MCF 10A (cell line): ENCODE measurements around the gene POU3F3. TPM values are rescaled to one million over a fixed set of nuclear protein-coding genes. Genes with fewer than 3 reads are reported as not detected.

ENCODE experiments used
- BruUV-seq: library from RNA; stranded (reverse); fragments of 400-500 nt; replicated peaks from 2 replicates; lab custom pipeline; 2021; lab: Mats Ljungman, UMichigan
- CTCF ChIA-PET: fragments of 300-600 bp; sonication (Branson Sonifier 250); formaldehyde crosslinking; extraction: SDS; loops from one replicate; lab custom pipeline; 2021; ENCODE audit warnings: antibody characterized with exemption, inconsistent platforms; lab: Yijun Ruan, JAX
- POLR2A ChIA-PET: fragments of 300-600, 350-650 bp; sonication (Branson Sonifier 250); formaldehyde crosslinking; extraction: SDS; loops from one replicate; lab custom pipeline; 2020; ENCODE audit warnings: antibody characterized with exemption, inconsistent platforms; lab: Yijun Ruan, JAX
- DNase-seq: peaks from one replicate; pipeline ENCODE4 v3.0.0-alpha.2; 2018; ENCODE audit not compliant: unreplicated experiment
- H3K27ac Mint-ChIP-seq: one replicate; pipeline ENCODE4 v1.8.0; 2022; ENCODE audit warnings: mild to moderate bottlenecking, low read depth, mixed read lengths; ENCODE audit not compliant: unreplicated experiment
- H3K27me3 Mint-ChIP-seq: one replicate; pipeline ENCODE4 v1.8.0; 2022; ENCODE audit warnings: mixed read lengths; ENCODE audit not compliant: insufficient read depth, unreplicated experiment
- H3K36me3 Mint-ChIP-seq: one replicate; pipeline ENCODE4 v1.8.0; 2022; ENCODE audit warnings: mild to moderate bottlenecking, moderate library complexity, mixed read lengths; ENCODE audit not compliant: insufficient read depth, unreplicated experiment
- H3K4me1 Mint-ChIP-seq: one replicate; pipeline ENCODE4 v1.8.0; 2022; ENCODE audit warnings: mixed read lengths; ENCODE audit not compliant: insufficient read depth, unreplicated experiment
- H3K4me3 Mint-ChIP-seq: one replicate; pipeline ENCODE4 v1.8.0; 2022; ENCODE audit warnings: mild to moderate bottlenecking, moderate library complexity, mixed read lengths; ENCODE audit not compliant: unreplicated experiment
- H3K9me3 Mint-ChIP-seq: one replicate; pipeline ENCODE4 v1.8.0; 2022; ENCODE audit warnings: mixed read lengths; ENCODE audit not compliant: unreplicated experiment
- CTCF ChIP-seq: fragments of 200-600 bp; IDR thresholded peaks from one replicate; pipeline ENCODE4 v1.8.0; 2022; ENCODE audit warnings: antibody characterized with exemption, mild to moderate bottlenecking; ENCODE audit not compliant: unreplicated experiment
- intact Hi-C: fragments of 100-400 bp; cut with micrococcal nuclease; formaldehyde crosslinking; loops from 2 replicates; pipeline ENCODE4 v1.14.1; 2022
- total RNA-seq: library from RNA; stranded (reverse); gene quantifications from 2 replicates; pipeline ENCODE4 v1.2.3, GENCODE V29; 2022

Gene POU3F3
- total RNA-seq, 1 experiment from 2014 or later = not detected

DNA sequence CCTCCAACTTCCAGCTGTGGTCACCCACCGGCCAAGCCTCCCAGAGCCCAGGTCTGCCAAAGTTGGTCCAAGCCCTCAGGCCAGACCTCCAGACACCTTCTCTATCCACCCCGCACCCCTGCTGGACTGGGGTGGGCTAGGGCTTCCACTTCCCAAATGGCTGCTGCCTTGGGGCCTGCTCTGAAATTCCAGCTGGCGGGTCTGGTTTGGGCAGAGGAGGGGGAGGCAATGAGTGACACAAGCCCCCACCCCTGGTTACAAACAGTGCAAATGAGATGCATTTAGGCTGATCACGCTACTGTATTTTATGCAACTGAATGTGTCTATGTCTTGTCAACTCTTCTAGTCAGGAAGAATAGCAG lies 14.6 kb downstream of the POU3F3 start:
- Mint-ChIP-seq H3K9me3 (no peaks in the 10 kb centered on the region), H3K4me3 (no peak overlapping the region), H3K27me3 (peaks cover 23% of the 10 kb centered on the region), H3K36me3 (no peaks in the 10 kb centered on the region), H3K4me1 (no peaks in the 10 kb centered on the region), H3K27ac (no peak overlapping the region)
- ChIA-PET CTCF (interaction anchor here (1.1 to 2.4 kb wide), 3 partner anchors 10 to 1707 kb away, joined by 3 to 11 read pairs (median 4); no protein-coding TSS in a partner anchor), POLR2A (no interaction called here)
- intact Hi-C loops = no loop called here
- no peak for TF ChIP-seq CTCF
- no TSS peak for BruUV-seq
- DNase-seq = no peak

DNA sequence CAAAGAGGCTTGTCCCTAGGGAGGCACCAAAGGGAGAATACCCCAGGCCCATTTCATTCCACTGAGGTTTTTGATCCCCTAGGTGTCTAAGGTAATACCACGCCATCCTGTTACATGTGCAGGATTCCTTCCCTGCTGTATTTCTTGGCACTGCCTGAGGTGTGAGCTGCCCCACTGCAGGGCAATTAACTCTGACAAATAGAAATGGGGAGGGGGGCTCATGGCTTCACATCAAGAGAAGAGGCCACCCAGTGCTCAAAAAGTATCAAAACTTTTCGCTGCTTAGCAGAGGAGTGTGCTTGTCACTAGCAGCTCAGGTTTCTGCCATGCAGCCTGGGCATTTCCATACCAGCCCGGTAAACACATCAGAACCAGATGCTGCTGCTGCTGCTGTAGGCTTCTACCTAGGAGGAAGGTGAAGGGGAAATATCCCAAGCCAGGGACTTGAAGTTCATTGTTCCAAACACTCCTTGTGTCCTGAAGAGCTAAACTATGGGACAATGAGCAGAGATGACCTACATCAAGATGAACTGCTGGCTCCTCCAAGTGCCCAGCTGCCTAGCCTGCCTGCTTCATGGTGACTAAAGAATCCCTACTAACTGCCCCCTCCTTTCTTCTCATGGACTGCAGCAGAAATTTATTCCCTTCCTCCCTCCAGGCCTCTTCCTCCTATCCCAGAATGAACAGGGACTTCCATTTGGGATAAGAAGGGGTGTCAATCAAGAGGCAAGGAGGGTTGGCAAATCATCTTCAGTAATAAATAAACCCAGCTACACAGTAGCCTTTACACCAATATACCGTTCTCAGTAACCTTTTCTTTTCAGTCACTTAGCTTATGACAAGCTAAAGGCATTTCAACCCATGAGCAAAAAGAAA lies 16.4 kb downstream of the POU3F3 start:
- peaks cover 17% of the 10 kb centered on the region for H3K27me3 Mint-ChIP-seq

GRCh38 chr2:104871649-104871971 lies 17.7 kb downstream of the POU3F3 start:
- POLR2A ChIA-PET = no interaction called here
- no peak for TF ChIP-seq CTCF
- Mint-ChIP-seq H3K27me3 (peaks cover 4% of the 10 kb centered on the region), H3K9me3 (no peaks in the 10 kb centered on the region), H3K4me1 (no peaks in the 10 kb centered on the region), H3K4me3 (no peak overlapping the region), H3K36me3 (no peaks in the 10 kb centered on the region), H3K27ac (no peak overlapping the region)
- CTCF ChIA-PET = interaction anchor here (0.6 kb wide), 1 partner anchor 10 kb away, joined by 3 read pairs; no protein-coding TSS in a partner anchor
- intact Hi-C loops = loop anchor here (10.0 kb wide), 2 partner anchors 427 to 1587 kb away; no protein-coding TSS in a partner anchor
- no TSS peak for BruUV-seq
- no peak for DNase-seq

More for the DNA sequence above, 16.4 kb downstream of the POU3F3 start:
- H3K4me1 Mint-ChIP-seq = no peaks in the 10 kb centered on the region
- DNase-seq = no peak
- no peaks in the 10 kb centered on the region for H3K9me3 Mint-ChIP-seq
- H3K4me3 Mint-ChIP-seq = no peak overlapping the region
- TF ChIP-seq CTCF = no peak
- no peak overlapping the region for H3K27ac Mint-ChIP-seq
- ChIA-PET CTCF (interaction anchor here (0.7 to 2.4 kb wide), 5 partner anchors 21 to 1709 kb away, joined by 3 to 11 read pairs (median 3); no protein-coding TSS in a partner anchor), POLR2A (no interaction called here)
- H3K36me3 Mint-ChIP-seq = no peaks in the 10 kb centered on the region
- no TSS peak for BruUV-seq
- intact Hi-C loops = loop anchor here (10.0 kb wide), 2 partner anchors 426 to 1586 kb away; no protein-coding TSS in a partner anchor
